ENCODE results near the gene PEX3.

PEX3 gene

GRCh38 chr6:143515061-143515760 is 64.6 kb downstream of the PEX3 start:
- peaks cover 3% of the 10 kb centered on the region for H3K36me3 Mint-ChIP-seq (ENCODE audit: low read depth)
- H3K9me3 Mint-ChIP-seq, result no peaks in the 10 kb centered on the region
- TF ChIP-seq CTCF (IDR thresholded peaks at IDR 0.05; ENCODE audit: unreplicated experiment in 3 of 3), result no peak
- peaks cover 23% of the 10 kb centered on the region for H3K4me1 Mint-ChIP-seq
- no peak overlapping the region for H3K27ac Mint-ChIP-seq
- peaks cover 12% of the 10 kb centered on the region for H3K27me3 Mint-ChIP-seq (ENCODE audit: low read depth)
- H3K4me3 Mint-ChIP-seq, result no peak overlapping the region

GRCh38 chr6:143515766-143516355 is 65.3 kb downstream of the PEX3 start:
- Mint-ChIP-seq H3K4me3 (no peak overlapping the region), H3K27me3 (ENCODE audit: low read depth) (peaks cover 12% of the 10 kb centered on the region), H3K9me3 (no peaks in the 10 kb centered on the region), H3K27ac (no peak overlapping the region), H3K4me1 (peaks cover 21% of the 10 kb centered on the region), H3K36me3 (ENCODE audit: low read depth) (peaks cover 3% of the 10 kb centered on the region)
- no peak for TF ChIP-seq CTCF (IDR thresholded peaks at IDR 0.05; ENCODE audit: unreplicated experiment in 3 of 3)

- no peaks in the 10 kb centered on the region for H3K9me3 Mint-ChIP-seq
- peaks cover 12% of the 10 kb centered on the region for H3K27me3 Mint-ChIP-seq (ENCODE audit: low read depth)
- TF ChIP-seq CTCF (IDR thresholded peaks at IDR 0.05; ENCODE audit: unreplicated experiment in 3 of 3), result no peak
- peaks cover 18% of the 10 kb centered on the region for H3K4me1 Mint-ChIP-seq
- no peak overlapping the region for H3K27ac Mint-ChIP-seq
- peaks cover 3% of the 10 kb centered on the region for H3K36me3 Mint-ChIP-seq (ENCODE audit: low read depth)
- H3K4me3 Mint-ChIP-seq, result no peak overlapping the region
Measured at GRCh38 chr6:143516690-143517446, 66.3 kb downstream of the PEX3 start.

- no peak for TF ChIP-seq CTCF (IDR thresholded peaks at IDR 0.05; ENCODE audit: unreplicated experiment in 3 of 3)
- H3K27ac Mint-ChIP-seq, result no peak overlapping the region
- peaks cover 18% of the 10 kb centered on the region for H3K4me1 Mint-ChIP-seq
- H3K9me3 Mint-ChIP-seq, result no peaks in the 10 kb centered on the region
- H3K27me3 Mint-ChIP-seq (ENCODE audit: low read depth), result peaks cover 12% of the 10 kb centered on the region
- peaks cover 3% of the 10 kb centered on the region for H3K36me3 Mint-ChIP-seq (ENCODE audit: low read depth)
- no peak overlapping the region for H3K4me3 Mint-ChIP-seq
Measured at GRCh38 chr6:143517447-143517773, 66.8 kb downstream of the PEX3 start.

- TF ChIP-seq CTCF (IDR thresholded peaks at IDR 0.05; ENCODE audit: unreplicated experiment in 3 of 3), result no peak
- Mint-ChIP-seq H3K9me3 (no peaks in the 10 kb centered on the region), H3K4me1 (no peaks in the 10 kb centered on the region), H3K27ac (no peak overlapping the region), H3K36me3 (ENCODE audit: low read depth) (no peaks in the 10 kb centered on the region), H3K27me3 (ENCODE audit: low read depth) (no peaks in the 10 kb centered on the region), H3K4me3 (no peak overlapping the region)
Measured at GRCh38 chr6:143522039-143522600, 71.5 kb downstream of the PEX3 start.
